BLaER1 (cell line): ENCODE measurements around the gene SENP2.

Experiments
- H3K27ac ChIP-seq: shearing (Covaris generic); formaldehyde crosslinking; 2 replicates; pipeline ENCODE4 v1.8.1; 2022
- H3K27me3 ChIP-seq: shearing (Covaris generic); formaldehyde crosslinking; 2 replicates; pipeline ENCODE4 v1.8.1; 2022
- H3K36me3 ChIP-seq: shearing (Covaris generic); formaldehyde crosslinking; 2 replicates; pipeline ENCODE4 v1.8.1; 2022
- H3K4me1 ChIP-seq: shearing (Covaris generic); formaldehyde crosslinking; 2 replicates; pipeline ENCODE4 v1.8.1; 2022
- H3K4me2 ChIP-seq: shearing (Covaris generic); formaldehyde crosslinking; 2 replicates; pipeline ENCODE4 v1.8.1; 2022
- H3K4me3 ChIP-seq: shearing (Covaris generic); formaldehyde crosslinking; 2 replicates; pipeline ENCODE4 v1.8.1; 2022
- H3K9ac ChIP-seq: shearing (Covaris generic); formaldehyde crosslinking; 2 replicates; pipeline ENCODE4 v1.8.1; 2022
- H3K9me3 ChIP-seq: shearing (Covaris generic); formaldehyde crosslinking; 2 replicates; pipeline ENCODE4 v1.8.1; 2022
- H4K20me1 ChIP-seq: shearing (Covaris generic); formaldehyde crosslinking; 2 replicates; pipeline ENCODE4 v1.8.1; 2022
- Cebpa-rat ChIP-seq: shearing (Covaris generic); IDR thresholded peaks from 2 replicates; pipeline ENCODE4 v1.8.1; 2022

SENP2 gene

DNA sequence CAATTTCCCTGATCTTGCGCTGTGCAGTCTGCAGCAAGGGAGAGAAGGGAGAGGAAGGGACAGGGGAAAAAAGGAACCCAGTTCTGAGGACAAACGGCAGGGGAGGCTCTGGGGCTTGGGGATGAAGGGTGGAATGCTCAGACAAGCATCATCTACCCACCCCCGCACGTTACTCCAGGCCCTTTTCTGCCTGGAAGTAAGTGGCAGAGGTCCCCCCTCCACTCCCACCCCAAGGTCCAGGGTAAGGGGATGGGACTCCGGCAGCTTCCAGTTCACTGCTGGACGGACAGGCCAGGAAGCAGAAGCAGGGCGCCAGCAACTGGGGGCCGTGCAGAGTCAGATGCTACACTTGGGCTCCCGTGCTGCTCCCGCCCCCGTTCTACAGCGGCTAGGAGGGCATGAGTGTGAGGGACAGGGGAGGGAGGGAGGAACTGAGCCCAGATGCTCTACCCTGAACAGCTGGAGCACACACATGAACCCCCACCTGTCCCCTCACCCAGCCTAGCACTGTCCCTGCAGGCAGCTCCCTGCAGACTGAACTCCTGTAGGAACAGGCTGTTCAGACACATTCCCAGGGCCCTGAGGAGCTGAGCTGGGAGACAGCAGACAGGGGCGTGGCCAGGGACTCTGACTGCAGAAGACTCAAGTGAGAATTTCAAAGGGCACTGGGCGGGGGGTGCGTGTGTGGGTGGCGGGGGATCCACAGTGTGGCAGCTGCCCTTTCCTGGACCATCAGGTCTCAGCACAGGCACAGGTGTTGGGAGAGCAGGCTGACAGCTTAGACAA, 59.7 kb downstream of the SENP2 start:
- Histone ChIP-seq H3K4me2 (no peak overlapping the region), H3K9ac (no peak overlapping the region), H3K9me3 (no peaks in the 10 kb centered on the region), H3K4me3 (no peak overlapping the region), H3K4me1 (no peaks in the 10 kb centered on the region), H4K20me1 (no peaks in the 10 kb centered on the region), H3K36me3 (no peaks in the 10 kb centered on the region), H3K27me3 (no peaks in the 10 kb centered on the region), H3K27ac (no peak overlapping the region)
- TF ChIP-seq Cebpa-rat, result no peak

DNA sequence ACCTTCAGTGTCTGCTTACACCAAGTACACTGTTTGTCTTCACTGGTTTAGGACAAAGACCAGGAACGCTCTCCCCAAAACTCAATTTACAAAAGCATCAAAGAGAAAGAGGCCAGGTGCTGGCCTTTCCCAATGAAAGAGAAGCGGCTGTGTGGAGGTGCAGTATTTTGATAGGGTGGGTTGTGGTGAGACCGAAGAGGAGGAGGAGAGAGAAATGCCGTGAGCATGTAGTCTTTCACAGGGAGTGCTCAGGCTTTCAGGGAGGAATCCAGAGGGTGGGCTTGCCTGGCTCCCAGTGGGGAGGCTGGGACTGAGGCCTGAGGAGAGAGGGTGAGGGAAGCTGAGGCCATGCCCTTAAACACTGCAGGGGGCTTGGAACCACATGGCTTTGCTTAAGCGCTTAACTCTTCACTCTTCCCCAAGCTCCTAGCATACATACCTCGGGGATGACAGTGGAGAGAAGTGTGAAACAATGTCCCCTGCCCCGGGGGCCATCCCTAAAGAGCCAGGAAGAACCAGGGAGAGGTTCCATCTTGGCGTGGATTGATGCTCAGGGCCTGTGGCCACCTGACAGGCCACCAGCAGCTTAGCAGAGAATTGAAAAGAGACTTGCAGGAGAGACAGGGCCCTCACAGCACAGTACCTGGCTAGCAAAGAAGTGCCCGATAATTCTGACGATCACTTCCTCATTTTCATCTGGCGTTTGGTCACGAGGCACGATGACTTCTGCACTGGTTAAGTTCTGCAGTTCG, 60.5 kb downstream of the SENP2 start:
- Histone ChIP-seq H3K4me2 (no peak overlapping the region), H3K36me3 (no peaks in the 10 kb centered on the region), H3K27ac (no peak overlapping the region)

DNA sequence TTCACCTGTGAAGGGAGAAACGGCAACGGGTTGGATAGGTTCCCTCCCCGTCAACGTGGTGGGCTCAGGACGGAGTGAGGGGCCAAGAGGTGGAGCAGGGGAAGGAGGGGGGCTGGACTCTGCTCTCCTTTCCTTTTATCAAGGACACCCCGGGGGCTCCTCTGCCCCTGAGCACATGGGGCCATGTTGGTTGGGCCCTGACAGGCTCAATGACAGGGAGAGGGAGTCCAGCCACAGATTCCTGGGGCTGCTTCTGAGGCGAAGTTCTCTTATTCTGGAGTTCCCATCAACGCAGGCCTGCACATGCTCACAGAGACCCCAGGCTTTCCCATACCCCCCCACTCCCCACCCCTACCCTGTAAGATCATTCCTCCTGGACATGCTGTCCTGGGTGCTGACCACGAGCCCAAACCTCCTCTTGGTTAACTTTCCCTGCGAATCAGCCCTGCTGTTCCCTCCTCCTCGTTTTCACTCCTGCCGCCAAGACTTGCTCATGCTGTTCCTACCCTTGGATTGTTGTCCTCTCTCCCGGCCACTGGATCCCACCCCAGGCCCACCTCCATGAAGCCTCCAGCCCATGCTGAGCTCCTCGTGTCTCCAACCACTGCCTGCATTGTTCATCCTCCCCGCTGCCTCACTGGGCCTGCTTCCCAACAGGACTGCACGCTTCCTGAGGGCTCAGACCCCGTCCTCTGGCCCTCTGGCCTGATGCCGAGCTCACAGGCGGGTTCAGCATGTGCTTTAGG, 61.2 kb downstream of the SENP2 start:
- H3K9me3 ChIP-seq, result no peaks in the 10 kb centered on the region
- H3K27me3 ChIP-seq, result no peaks in the 10 kb centered on the region
- H3K9ac ChIP-seq, result no peak overlapping the region
- no peaks in the 10 kb centered on the region for H3K4me1 ChIP-seq
- H3K27ac ChIP-seq, result no peak overlapping the region
- H3K4me3 ChIP-seq, result no peak overlapping the region
- no peak for TF ChIP-seq Cebpa-rat
- H3K4me2 ChIP-seq, result no peak overlapping the region
- H4K20me1 ChIP-seq, result no peaks in the 10 kb centered on the region
- H3K36me3 ChIP-seq, result no peaks in the 10 kb centered on the region

More for the DNA sequence above, 60.5 kb downstream of the SENP2 start:
- TF ChIP-seq Cebpa-rat, result no peak
- Histone ChIP-seq H4K20me1 (no peaks in the 10 kb centered on the region), H3K9ac (no peak overlapping the region), H3K9me3 (no peaks in the 10 kb centered on the region), H3K4me1 (no peaks in the 10 kb centered on the region), H3K27me3 (no peaks in the 10 kb centered on the region), H3K4me3 (no peak overlapping the region)

DNA sequence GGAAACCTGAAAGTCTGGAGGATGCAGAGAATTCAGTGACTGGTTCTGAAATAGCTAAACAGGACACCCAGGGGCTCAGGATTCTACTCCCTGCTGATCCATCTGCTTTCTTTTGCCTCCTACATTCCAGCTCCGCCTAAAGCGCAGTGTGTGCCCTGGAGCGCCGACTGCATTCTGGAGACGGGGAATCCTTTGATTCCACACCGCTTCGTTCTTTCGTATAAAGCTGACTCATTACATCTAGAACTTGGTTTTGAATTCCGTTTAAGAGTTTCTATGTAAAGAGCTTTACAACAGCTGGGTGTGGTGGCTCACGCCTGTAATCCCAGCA, 61.8 kb downstream of the SENP2 start:
- no peaks in the 10 kb centered on the region for H3K27me3 ChIP-seq
- no peaks in the 10 kb centered on the region for H3K36me3 ChIP-seq
- no peak for TF ChIP-seq Cebpa-rat
- no peaks in the 10 kb centered on the region for H3K9me3 ChIP-seq
- no peaks in the 10 kb centered on the region for H3K4me1 ChIP-seq
- H3K9ac ChIP-seq, result no peak overlapping the region
- no peak overlapping the region for H3K27ac ChIP-seq
- no peak overlapping the region for H3K4me2 ChIP-seq
- H3K4me3 ChIP-seq, result no peak overlapping the region
- no peaks in the 10 kb centered on the region for H4K20me1 ChIP-seq

DNA sequence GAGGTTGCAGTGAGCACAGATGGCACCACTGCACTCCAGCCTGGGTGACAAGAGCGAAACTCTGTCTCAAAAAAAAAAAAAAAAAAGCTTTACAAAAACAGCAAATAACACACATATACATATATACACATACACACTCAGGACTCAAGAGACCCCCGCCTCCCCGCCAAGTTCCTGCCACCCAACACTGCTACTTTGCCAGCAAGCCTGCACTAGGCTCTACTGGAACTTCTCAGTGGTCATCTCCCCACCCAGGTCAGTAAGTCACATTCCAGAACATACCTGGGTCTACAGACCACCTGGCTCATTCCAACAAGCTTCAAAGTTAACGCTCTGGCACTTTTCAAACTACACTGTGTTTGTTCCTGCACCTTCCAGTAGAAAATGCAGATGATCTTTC, 62.3 kb downstream of the SENP2 start:
- Histone ChIP-seq H4K20me1 (no peaks in the 10 kb centered on the region), H3K27ac (no peak overlapping the region), H3K4me3 (no peak overlapping the region), H3K4me1 (no peaks in the 10 kb centered on the region), H3K4me2 (no peak overlapping the region), H3K36me3 (no peaks in the 10 kb centered on the region), H3K9ac (no peak overlapping the region), H3K27me3 (no peaks in the 10 kb centered on the region), H3K9me3 (no peaks in the 10 kb centered on the region)
- no peak for TF ChIP-seq Cebpa-rat

DNA sequence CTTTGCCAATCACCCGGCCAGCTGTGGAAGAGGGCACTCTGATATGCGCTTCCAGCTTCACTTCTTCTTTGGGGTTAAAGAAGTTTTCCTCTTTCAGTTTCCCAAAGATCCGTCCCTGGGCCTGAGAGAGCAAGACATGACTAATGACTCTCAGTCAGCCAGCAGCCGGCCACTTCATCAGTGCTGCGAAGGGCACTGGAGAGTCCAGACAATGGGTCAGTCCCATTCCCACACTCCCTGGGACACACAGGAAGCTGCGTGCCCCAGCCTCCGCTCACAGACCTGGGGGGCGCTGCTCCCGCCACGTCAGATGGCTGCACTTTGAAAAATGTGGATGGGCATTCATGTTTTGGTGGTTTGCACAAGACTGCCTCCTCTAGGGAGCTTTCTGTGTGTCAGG, 63.3 kb downstream of the SENP2 start:
- no peaks in the 10 kb centered on the region for H3K36me3 ChIP-seq
- no peaks in the 10 kb centered on the region for H3K27me3 ChIP-seq
- no peak overlapping the region for H3K9ac ChIP-seq
- H3K27ac ChIP-seq, result no peak overlapping the region
- H3K9me3 ChIP-seq, result no peaks in the 10 kb centered on the region
- no peak for TF ChIP-seq Cebpa-rat
- H3K4me3 ChIP-seq, result no peak overlapping the region
- H3K4me1 ChIP-seq, result no peaks in the 10 kb centered on the region
- H3K4me2 ChIP-seq, result no peak overlapping the region
- H4K20me1 ChIP-seq, result no peaks in the 10 kb centered on the region

DNA sequence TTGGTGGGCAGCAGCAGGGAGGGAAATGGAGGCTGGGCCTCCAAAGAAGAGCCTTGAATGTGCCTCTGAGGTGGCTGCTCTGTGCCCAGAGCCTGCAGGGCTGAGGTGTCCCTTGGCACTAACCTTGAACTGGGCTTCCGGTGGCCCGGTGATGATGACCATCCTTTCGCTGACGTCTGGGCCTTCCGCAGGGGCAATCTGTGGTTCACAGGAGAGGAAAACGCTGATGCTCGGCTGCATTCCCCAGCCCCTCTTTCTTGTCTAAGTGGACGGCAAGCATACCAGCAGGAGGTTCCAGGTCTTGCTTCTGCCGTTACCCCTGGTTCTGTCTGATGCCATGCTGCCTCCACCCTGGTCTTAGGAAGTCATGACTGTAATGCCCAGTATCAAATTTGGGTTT, 65.9 kb downstream of the SENP2 start:
- H3K9me3 ChIP-seq, result no peaks in the 10 kb centered on the region
- no peaks in the 10 kb centered on the region for H3K27me3 ChIP-seq
- no peaks in the 10 kb centered on the region for H3K4me1 ChIP-seq
- no peak overlapping the region for H3K9ac ChIP-seq
- H3K36me3 ChIP-seq, result no peaks in the 10 kb centered on the region
- no peak overlapping the region for H3K4me2 ChIP-seq
- H3K4me3 ChIP-seq, result no peak overlapping the region
- H4K20me1 ChIP-seq, result no peaks in the 10 kb centered on the region
- TF ChIP-seq Cebpa-rat, result no peak
- H3K27ac ChIP-seq, result no peak overlapping the region

DNA sequence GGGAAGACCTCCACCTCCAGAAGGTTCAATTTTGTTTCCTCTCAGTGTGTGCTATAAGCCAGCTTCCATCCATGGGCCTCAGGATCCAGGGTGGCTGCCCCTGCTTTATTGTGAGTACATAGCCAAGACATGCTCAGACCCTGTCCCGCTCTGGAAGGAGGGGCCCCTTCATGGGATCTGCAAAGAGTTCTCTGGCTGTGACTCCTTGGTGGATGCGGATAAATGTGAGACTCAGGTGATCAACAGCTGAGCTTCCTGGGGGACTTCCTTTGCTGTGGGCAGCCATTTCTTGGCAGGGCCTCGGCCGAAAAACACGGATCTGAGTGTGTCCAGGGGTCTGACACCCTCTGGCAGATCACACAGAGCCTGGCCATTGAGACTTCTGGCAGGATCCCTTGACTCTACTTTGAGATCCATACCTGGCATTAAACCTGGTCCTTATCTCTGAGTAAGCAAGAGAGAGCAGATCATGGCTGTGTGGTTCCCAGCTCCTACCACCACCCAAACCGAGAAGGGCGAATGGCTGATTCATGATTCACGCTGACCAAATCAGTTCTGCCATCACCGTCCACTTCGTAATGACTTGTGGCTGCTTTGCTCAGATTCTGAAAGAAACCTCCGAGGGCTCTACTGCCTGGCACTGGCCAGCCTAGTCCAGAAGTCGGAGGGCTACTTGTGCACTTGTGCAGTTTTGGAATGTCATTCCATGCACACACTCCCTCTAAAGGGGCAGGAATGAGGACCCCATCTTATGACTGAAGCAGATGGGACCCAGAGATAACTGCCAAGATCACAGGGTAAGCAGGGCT, 68.1 kb downstream of the SENP2 start:
- Histone ChIP-seq H3K4me1 (no peaks in the 10 kb centered on the region), H3K27me3 (no peaks in the 10 kb centered on the region), H3K4me2 (no peak overlapping the region), H3K9ac (no peak overlapping the region), H3K27ac (no peak overlapping the region), H3K36me3 (no peaks in the 10 kb centered on the region), H3K9me3 (no peaks in the 10 kb centered on the region), H3K4me3 (no peak overlapping the region), H4K20me1 (no peaks in the 10 kb centered on the region)
- TF ChIP-seq Cebpa-rat, result no peak

DNA sequence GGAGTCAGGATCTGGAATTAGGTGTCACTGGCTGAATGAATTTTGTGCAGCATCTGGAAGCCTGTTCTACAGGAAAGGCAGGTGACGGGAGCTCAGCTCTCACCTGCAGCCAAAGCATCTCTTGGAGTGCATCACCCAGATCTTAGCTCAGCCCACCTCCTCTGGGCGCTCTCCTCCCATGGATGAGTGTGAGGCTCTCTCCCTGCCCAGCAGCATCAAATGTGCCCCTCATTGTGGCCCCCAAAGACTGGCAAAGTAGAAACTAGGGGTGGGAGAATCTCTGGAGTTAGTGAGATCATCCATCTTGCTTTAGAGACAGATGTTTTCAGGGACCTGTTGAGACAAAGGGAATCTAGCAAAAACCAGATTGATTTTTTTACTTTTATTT, 68.7 kb downstream of the SENP2 start:
- Histone ChIP-seq H3K4me3 (no peak overlapping the region), H3K27me3 (no peaks in the 10 kb centered on the region), H3K9me3 (no peaks in the 10 kb centered on the region), H3K9ac (no peak overlapping the region), H3K27ac (no peak overlapping the region), H3K4me1 (no peaks in the 10 kb centered on the region), H3K4me2 (no peak overlapping the region), H4K20me1 (no peaks in the 10 kb centered on the region), H3K36me3 (no peaks in the 10 kb centered on the region)
- no peak for TF ChIP-seq Cebpa-rat
